HPDE6-E6E7 (cell line): ENCODE measurements around the gene ATP8A1.
"Not testable (repeated sequence)": the region's sequence is repeated elsewhere in the genome, so short reads cannot be mapped to it uniquely, and the experiment has no call there.

ENCODE experiments used
- DNase-seq: peaks from one replicate; pipeline ENCODE4 v3.0.0; 2011; ENCODE audit warnings: missing footprints; ENCODE audit errors: extremely low spot score

ATP8A1 gene

DNA sequence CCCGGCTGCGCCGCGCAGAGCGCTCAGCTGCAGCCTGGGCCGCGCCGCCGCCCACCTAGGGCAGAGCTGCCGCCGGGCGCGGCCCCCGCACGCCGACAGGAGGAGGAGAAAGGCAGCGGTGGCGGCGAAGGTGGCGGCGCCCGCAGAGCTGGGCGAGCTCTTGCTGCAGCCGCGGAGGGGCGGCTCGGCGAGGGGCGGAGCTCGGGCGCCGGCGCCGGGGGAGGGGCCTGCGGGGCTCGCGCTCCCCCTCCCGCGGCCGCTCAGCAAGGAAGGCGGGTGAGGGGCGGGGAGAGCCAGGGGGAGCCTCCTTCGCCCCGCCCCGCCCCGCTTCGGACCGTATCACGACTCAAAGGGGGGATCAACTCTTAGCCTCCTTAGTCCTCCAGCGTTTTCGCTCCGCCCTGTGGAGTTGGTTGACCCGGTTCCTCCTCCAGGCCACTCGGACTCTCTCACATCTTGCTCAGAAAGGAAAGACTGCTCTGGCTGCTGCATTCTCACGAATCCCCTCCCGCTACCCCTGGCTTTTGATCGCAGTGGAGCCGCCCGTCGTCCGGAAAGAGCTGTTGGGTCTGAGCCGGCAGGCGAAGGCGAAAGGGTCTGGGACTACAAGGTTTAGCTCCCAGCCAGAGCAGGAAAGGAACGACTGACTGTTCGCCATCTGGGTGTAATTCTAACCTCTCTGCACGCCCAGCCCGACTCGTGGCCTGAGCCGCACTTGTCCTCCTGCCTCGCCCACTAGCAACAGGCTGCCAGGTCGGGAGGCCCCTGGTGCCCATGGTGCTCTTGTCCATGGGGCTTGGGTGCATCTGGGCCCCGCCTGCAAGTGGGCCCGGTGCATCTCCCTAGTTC, at the start of gene ATP8A1:
TSS of gene ATP8A1 (minus strand) at position 162 of the 849 bp plus-strand sequence. CDS start 232 bp downstream, outside the sequence.
- peak; percentile 69 for DNase-seq

DNA sequence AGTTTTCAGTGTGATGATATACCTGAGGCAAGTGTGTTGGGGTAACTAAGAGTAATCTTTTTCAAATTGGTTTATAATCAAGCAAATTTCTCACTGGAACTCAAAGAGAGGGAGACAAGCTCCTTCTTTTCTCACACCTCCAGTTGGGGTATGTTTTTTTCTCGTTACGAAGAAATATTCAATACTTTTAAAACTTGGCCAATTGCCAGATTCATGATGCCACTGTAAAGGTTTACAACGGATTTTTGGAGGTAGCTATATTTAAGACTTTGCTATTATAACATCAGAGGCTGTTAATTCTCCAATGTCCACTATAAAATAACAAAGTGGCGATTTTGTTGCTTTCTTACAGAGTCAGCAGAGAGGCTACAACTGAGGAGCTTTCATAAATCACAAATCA, 49.2 kb upstream of the ATP8A1 start:
- DNase-seq: no peak

DNA sequence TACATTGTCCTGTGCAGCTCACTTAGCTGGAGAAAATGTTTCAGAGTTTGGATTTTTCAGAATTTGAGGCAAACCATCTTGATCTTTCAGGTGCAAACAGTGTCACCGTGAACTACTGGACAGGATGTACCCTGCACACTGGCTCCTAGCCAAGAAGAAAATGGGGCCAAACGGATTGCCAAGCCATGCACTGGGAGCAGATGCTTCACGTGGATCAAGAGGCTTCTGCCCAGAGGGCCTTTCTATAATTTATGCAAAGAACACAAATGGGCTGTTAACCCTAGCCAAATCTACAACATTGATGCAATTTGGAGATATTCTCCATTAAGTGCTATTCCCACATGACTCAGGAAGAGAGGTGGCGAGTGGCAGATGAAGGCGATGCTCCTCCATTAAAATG, 46.9 kb upstream of the ATP8A1 start:
- no peak for DNase-seq

DNA sequence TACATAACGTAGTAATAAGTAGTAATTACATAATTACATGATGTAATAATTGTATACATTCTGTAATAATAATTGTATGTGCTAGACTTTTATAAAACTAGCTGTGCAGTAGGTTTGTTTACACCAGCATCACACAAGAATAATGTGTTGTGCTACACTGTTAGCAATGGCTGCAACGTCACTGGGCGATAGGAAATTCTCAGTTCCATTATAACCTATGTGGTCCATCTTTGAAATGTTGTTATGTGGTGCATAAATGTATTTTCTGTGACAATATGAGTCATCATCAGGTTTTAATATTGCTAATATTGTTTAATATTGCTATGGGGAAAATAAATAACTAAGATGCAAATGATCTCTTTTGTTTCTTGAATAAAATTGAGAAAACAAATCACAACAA, 46.0 kb upstream of the ATP8A1 start:
- DNase-seq: no peak

DNA sequence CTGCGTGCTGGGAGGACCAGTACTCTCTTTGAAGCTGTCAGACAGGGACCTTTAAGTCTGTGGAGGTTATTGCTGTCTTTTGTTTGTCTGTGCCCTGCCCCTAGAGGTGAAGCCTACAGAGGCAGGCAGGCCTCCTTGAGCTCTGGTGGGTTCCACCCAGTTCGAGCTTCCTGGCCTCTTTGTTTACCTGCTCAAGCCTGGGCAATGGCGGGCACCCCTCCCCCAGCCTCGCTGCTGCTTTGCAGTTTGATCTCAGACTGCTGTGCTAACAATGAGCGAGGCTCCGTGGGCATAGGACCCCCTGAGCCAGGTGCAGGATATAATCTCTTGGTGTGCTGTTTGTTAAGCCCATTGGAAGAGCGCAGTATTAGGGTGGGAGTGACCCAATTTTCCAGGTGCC, 44.9 kb upstream of the ATP8A1 start:
- DNase-seq: not testable (repeated sequence)

DNA sequence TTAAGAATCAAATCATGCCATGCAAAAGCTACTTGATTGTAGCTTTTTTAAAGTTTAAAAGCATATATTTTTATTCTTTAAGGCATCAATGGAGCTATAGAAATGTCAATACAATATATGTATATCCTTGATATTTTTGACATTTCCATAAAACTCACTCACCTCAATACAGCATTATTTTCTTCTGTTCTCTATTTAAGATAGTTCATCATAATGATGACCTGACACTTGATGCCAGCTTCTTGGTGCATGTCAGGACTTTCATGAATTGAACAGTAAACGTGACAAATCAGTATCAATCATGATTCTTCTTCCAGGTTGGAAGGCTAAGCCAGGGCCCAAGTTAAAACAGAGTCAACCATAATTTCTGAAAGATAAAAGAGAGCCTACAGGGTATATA, 33.6 kb upstream of the ATP8A1 start:
- DNase-seq: no peak

DNA sequence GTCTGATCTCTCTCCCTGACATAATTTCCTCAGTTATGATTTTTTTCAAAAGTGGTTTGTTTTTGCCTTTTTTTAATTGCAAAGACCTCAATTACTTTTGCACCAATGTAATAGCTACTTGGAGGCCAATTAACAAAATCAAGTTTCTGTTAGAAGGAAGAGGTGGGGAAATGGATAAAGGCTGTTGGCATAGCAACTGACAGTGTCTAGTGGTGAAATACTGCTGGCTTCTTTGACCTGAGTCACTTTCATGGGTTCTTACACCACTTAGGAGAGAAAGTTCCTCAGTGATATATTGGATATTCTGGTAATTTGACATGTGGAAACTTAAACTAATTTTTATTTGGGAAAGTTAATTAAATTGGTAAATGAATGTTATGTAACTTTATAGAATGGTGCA, 26.5 kb upstream of the ATP8A1 start:
- DNase-seq: no peak

DNA sequence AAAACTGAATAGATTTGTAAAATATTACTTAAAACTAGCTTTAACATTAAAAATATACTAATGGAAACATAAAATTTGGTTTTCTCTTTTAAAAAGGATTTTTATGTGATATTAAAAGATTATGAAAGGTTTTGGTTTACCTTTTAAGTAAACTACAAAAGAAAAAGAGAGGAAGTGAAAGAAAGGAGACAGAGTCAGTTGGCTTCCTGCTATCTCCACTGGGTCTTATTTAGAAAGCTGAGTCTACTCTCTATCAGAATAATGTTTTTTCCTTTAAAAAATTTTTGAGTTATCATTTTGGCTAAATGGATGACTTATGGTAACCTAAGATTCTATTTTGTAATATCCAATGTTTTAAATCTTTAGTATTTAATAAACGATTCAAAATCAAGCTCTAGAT, 21.6 kb upstream of the ATP8A1 start:
- no peak for DNase-seq

DNA sequence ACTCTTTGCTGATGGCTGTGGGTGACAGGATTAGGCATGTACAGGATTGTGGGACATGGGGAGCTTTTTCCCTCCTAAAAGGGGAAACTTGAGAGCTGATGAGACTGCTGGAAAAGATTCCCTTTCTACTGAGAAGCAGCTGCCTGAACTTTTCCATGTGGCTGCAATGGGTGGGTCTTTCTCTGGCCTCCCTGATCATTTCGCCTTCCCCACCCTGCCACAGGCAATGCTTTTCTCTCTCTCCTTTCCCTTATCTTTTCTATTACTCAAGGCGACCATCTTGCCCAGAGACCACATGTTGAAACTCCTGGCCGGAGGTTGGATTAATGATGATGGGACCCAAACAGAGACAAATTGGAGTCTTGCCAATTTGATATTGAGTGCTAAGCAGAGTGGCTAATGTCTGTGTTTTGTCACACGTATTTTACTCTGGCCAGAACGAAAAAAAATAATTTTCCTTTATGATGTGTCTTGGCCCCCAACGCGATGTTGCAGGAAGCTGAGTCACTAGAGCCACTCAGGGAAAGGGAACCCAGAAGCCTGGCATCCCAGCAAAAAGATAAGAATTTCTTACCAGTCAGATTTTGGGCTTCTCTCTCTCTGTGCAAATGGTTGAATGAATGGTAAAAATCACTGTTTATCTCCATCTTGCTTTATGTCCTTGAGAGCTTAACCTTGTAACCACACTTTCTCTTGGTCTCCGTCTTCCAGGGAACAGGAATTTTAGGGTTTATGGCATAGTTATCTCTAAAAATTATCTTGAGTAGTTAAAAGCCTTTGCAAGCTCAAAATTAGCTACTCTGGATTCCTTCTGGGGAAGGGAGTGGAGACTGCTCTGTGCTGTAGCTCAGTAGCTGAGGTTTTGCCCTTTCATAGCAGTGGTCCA, 19.4 kb upstream of the ATP8A1 start:
- DNase-seq: no peak

DNA sequence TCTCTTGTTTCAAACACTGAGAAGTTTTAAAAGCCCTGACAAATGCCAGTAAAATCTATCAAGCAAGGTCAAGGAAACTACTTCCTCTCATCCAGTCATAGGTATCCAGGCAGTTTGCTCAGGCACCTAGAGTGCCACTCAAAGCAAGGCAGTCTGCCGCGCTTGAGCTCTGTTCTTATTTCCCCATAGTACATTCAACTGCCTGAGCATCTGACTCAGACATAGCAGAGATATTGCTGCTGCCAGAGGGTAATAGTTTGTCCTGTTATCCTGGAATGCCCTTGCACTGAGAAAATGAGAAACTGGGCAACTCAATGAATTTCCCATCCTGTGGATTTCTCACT, 16.1 kb upstream of the ATP8A1 start:
- DNase-seq: no peak

DNA sequence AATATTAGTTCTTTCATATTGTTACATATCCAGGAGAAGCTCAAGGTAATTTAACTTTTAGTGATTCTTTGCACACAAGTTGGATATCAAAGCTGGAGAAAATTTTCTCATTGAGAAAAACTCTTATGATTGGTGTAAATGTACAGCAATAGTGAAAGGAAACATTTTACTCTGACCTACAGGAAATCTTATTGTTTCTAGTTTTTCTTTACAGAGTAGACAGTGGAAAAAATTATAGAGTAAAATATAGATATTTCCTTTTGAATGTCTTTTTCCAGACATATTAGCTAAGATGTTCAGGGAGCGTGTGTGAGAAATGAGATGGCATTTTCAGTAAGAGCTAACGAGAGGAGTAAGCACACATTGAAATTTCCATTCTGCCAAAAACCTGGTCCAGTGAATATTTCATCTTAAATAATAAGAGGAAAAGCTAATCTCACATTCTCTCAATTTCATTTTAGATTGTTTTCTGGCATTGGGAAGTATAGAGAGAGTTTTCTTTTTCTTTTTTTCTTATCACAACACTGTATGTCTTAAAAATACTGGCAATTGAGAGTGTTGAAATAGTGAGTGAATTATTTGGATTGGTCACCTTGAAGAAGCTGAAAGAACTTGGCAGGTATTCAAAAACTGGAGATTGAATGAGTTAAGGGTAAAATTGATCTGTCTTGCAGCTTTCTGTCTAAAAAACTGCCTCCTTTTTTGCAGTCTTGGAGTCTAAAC, 15.6 kb upstream of the ATP8A1 start:
- no peak for DNase-seq

DNA sequence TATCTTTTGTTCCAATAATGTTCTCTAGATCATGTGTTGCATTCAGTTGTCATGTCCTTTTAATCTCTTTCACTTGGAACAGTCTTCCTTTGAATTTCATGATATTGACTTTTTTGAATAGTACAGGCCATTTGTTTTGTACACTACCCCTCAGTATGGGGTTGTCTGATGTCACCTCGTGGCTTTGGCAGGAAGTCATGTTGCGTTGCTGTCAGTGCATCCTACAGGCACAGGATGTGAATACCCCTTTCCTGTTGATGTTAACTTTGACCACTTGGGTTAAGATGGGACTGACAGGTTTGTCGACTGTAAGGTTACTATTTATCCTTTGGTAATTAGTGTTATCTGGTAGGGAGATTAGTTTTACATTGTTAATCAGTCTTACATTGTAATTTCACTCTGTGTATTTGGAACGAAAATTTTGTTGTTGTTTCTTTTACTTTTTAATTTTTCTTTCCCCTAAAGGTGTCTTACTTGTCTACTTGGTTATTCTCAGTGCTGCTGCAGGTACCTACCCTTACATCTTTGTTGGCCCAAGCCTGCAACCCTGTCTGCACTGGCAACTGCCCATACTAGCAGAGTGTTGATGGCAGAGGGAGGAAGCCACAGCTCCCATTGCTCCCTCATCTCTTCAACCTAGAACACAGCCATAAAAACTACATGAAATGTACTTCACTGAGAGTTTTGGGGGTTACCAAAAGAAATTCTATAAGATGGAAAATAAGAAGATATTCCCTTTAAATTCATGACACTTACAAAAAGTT, 14.7 kb upstream of the ATP8A1 start:
- DNase-seq: no peak

DNA sequence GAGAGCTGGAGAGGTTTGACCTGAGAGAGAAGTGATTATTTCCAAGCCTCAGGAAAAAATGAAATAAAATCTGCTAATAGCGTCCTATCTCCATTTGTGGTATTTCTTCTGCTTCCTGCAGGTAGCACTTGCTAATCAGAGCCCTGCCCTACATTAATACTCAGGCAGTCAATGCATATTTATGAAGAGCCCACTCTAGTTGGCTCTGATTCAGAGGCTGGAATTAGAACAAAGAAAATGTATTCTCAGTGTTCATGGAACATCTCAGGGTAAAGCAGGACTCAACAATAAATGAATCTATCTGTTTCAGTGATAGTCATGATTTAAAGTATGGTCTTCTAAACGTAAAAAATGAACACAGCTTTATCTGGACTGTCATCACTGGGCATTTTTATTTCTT, 1.4 kb upstream of the ATP8A1 start:
- DNase-seq: no peak

DNA sequence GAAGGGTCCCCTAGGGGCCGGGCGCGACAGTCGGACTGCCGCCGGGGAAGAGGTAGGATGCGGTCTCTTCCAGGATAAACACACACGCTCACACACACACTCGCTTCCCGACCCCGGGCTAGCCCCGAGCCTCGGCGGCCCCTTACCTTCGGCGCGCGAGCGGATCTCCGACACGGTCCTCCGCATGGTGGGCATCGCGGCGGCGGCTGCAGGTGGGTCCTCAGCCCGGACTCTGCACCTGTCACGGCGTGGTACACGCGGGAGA, 294 bp downstream of the ATP8A1 start:
- DNase-seq: no peak

DNA sequence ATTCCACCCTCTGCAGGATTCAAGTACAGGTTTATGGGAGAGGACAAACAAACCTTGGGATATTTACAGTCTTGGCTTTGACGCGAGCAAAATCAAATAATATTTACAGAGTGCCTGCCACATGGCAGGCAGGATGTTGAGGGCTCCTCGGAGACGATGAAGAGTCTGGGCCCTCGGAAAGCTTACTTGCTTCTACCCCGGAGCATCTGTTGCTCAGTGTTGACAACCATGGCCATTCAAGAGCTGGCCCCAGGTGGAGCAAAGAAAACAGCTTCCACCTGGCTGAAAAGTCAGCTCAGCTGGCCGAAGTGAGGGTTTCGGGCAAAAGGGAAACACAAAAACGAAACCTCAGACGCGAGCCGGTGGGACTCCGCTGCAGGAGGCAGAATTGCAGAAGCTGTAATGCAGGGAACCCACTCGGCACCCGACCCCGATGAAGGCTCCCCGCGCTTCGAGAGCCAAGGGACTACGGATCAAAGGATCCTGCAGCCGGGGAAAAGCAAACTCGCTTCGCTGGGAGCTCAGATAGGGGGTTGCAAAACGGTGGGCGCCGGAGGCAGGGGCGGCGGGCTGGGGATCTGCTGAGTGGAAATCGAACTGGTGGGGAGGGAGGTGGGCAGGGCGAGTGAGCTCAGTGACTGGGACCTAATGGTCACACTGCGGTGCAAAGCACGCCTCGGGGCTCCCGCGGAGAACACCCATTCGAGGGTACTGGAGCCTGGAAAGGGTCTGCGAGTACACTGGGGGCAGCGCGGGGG, 805 bp downstream of the ATP8A1 start:
- DNase-seq: no peak

DNA sequence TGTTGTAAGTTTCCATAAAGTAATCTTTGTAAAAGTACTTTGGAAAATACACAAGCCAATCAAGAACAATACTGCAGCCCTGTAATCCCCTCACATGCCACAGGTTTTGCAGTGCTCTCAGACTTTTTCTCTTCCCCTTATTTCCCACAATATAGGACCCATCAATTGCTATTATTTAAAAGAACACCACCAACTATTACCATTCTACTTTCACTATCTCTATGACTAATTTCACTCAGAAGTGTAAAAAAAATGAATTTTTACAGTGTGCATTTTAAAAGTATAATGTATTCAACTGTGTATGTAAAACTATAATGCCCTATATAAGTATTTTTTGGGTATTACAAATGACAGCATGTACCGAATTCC, 1.7 kb downstream of the ATP8A1 start:
- no peak for DNase-seq

DNA sequence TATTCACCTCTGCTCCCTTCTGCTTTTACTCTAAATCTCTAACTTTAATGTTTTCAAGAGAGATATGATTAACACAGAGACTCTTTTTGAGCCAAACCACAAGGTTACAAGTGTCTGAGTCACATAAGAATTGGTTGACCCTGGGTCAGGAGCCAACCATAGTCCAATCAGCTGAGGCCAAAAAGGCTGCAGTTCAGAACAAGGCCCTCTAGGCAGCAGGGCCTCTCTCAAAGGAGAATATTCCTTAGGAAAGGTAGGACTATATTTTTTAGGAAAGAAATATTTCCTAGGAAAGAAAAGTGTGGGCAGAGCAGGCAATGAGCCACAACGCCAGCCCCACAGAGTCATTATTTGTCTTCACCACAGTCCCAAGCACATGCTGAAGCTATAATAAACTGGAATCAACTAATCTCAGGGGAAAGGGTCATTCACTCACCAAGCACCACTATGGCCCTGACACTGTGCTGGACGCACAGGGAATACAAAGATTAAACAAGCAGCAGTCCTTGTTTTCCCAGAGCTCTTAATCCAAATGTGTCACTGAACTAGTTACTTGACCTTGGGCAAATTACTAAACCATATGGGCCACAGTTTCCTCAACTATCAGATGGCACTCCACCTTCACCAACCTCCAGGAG, 2.2 kb downstream of the ATP8A1 start:
- peak; percentile 49 for DNase-seq

DNA sequence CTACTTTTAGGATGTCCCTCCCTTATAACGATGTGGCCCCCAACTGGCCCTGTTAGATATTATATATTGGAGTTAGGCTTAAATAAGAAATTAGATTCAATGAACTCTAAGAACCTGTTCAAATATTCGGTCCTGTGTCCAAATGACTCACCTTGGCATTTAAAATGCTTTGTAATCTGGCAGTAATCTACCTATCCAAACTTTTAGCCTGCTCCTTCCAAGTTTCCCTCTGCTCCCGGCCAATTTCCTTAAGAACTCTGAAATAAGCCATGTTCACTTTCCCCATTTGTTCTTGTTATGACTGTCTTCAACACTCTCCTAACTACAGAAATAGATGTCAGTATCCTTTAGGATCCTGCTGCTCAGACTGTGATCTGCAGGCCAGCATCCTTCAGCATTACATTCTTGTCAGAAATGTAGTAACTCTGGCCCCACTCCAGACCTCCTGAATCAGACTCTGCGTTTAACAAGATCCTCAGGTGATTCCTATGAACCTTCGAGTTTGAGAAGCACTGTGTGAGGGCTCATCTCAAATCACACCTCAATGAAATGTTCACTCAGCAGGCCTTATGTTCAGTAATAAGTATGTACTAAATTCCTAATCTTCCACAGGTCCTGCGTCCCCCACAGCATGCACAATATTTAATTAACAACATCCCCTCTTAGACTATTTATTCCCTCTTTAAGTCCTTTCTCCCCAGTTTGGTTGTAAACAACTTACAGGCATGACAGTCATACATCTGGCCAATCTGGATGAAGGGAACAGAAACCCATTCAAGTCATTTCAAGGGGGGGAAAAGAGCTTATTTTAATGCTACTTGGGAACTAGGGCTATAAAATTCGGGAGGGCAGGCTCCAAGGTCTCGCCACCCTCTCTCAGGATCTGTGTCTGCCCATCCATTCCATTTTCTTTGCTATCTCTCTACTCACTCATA, 3.0 kb downstream of the ATP8A1 start:
- DNase-seq: no peak

DNA sequence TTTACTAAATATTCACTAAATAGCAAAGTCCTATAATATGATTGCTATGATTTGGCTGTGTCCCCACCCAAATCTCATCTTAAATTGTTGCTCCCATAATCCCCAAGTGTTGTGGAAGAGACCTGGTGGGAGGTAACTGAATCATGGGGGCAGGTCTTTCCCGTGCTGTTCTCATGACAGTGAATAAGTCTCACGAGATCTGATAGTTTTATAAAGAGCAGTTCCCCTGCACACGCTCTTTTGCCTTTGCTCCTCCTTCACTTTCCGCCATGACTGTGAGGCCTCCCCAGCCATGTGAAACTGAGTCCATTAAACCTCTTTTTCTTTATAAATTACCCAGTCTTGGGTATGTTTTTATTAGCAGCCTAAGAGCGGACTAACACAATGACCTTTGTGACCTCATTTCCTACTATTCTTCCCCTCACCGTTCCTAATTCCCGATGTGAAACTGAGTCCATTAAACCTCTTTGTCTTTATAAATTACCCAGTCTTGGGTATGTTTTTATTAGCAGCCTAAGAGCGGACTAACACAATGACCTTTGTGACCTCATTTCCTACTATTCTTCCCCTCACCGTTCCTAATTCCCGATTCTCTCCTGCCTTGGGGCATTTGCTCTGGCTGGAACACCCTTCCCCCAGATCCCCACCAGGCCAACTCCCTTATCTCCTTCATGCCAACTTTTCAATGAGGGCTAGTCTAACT, 4.2 kb downstream of the ATP8A1 start:
- DNase-seq: not testable (repeated sequence)
